Vagina (tissue), 2 donors: ENCODE data around the gene ETDA.

Source experiments
- POLR2A ChIP-seq, 2 donors: fragments of 450-650 bp; IDR thresholded peaks; one replicate each; pipeline ENCODE4 v1.6.1; 2017; ENCODE audit warnings: antibody characterized with exemption in 2 of 2, mild to moderate bottlenecking in 2 of 2, moderate library complexity in 2 of 2
- POLR2AphosphoS5 ChIP-seq, 2 donors: sonication (generic); formaldehyde crosslinking; IDR thresholded peaks; one replicate each; pipeline ENCODE4 v1.9.0; 2017; ENCODE audit warnings: antibody characterized with exemption in 2 of 2, mild to moderate bottlenecking in 2 of 2, low read depth in 1 of 2; ENCODE audit not compliant: insufficient read depth in 1 of 2
- TF ChIP-seq, protein P1 (sequence below), 3 experiments: fragments of 450-650 bp in 2 of 3; fragments of 200-600 bp in 1 of 3; sonication (generic) in 1 of 3; IDR thresholded peaks; one replicate each; pipeline ENCODE4 v1.5.1; 2017 to 2019; ENCODE audit warnings: antibody characterized with exemption in 3 of 3, mild to moderate bottlenecking in 2 of 3, moderate library complexity in 2 of 3

- TF ChIP-seq, protein P1, sequence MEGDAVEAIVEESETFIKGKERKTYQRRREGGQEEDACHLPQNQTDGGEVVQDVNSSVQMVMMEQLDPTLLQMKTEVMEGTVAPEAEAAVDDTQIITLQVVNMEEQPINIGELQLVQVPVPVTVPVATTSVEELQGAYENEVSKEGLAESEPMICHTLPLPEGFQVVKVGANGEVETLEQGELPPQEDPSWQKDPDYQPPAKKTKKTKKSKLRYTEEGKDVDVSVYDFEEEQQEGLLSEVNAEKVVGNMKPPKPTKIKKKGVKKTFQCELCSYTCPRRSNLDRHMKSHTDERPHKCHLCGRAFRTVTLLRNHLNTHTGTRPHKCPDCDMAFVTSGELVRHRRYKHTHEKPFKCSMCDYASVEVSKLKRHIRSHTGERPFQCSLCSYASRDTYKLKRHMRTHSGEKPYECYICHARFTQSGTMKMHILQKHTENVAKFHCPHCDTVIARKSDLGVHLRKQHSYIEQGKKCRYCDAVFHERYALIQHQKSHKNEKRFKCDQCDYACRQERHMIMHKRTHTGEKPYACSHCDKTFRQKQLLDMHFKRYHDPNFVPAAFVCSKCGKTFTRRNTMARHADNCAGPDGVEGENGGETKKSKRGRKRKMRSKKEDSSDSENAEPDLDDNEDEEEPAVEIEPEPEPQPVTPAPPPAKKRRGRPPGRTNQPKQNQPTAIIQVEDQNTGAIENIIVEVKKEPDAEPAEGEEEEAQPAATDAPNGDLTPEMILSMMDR (IDR thresholded peaks at IDR 0.05) = no peak
- TF ChIP-seq POLR2A (IDR thresholded peaks at IDR 0.05) = no peak
- no peak for TF ChIP-seq POLR2AphosphoS5 (IDR thresholded peaks at IDR 0.05; ENCODE audit: insufficient read depth in 1 of 2, low read depth in 1 of 2)
Measured at GRCh38 chrX:135213200-135213844, 38.5 kb upstream of the ETDA start.
